GM12864 (cell line): ENCODE results near the gene RBM7.

ENCODE experiments used
- DNase-seq: peaks from one replicate; pipeline ENCODE4 v3.0.0-alpha.2; 2011; ENCODE audit warnings: low read depth
- H3K4me3 ChIP-seq: 2 replicates; pipeline ENCODE4 v1.5.1; 2011; ENCODE audit warnings: mild to moderate bottlenecking, low read depth, low read length, control low read depth
- CTCF ChIP-seq: IDR thresholded peaks from 2 replicates; pipeline ENCODE4 v1.5.1; 2011; ENCODE audit warnings: low read depth, mild to moderate bottlenecking, moderate library complexity, low read length, control low read depth, inconsistent platforms; ENCODE audit errors: missing control alignments

RBM7 gene

GRCh38 chr11:114379394-114380069 lies 20.9 kb upstream of the RBM7 start:
- H3K4me3 ChIP-seq = no peak overlapping the region
- no peak for TF ChIP-seq CTCF
- no peak for DNase-seq

GRCh38 chr11:114382509-114382908 lies 18.0 kb upstream of the RBM7 start:
- no peak for TF ChIP-seq CTCF
- DNase-seq = no peak
- H3K4me3 ChIP-seq = no peak overlapping the region

DNA sequence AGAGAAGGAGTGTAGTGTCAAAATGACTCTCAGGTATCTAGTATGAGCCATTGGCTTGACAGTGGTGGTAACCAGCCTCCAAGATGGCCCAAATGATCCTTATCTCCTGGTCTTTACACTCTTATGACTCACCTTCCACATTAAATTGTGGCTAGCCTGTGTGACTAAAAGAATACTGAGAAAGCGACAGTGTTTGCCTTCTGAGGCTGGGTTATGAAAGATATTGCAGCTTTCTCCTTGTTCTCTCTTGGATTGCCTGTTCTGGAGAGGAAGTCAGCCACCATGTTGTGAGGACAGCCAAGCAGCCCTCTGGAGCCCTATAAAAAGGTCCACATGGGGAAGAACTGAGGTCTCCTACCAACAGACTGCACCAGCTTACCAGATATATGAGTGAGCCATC lies 16.0 kb upstream of the RBM7 start:
- no peak for DNase-seq
- TF ChIP-seq CTCF = no peak
- no peak overlapping the region for H3K4me3 ChIP-seq

- no peak for TF ChIP-seq CTCF
- no peak for DNase-seq
- H3K4me3 ChIP-seq = no peak overlapping the region
Measured at GRCh38 chr11:114386131-114386530, 14.3 kb upstream of the RBM7 start.

GRCh38 chr11:114386545-114386944 lies 13.9 kb upstream of the RBM7 start:
- TF ChIP-seq CTCF = no peak
- no peak for DNase-seq

DNA sequence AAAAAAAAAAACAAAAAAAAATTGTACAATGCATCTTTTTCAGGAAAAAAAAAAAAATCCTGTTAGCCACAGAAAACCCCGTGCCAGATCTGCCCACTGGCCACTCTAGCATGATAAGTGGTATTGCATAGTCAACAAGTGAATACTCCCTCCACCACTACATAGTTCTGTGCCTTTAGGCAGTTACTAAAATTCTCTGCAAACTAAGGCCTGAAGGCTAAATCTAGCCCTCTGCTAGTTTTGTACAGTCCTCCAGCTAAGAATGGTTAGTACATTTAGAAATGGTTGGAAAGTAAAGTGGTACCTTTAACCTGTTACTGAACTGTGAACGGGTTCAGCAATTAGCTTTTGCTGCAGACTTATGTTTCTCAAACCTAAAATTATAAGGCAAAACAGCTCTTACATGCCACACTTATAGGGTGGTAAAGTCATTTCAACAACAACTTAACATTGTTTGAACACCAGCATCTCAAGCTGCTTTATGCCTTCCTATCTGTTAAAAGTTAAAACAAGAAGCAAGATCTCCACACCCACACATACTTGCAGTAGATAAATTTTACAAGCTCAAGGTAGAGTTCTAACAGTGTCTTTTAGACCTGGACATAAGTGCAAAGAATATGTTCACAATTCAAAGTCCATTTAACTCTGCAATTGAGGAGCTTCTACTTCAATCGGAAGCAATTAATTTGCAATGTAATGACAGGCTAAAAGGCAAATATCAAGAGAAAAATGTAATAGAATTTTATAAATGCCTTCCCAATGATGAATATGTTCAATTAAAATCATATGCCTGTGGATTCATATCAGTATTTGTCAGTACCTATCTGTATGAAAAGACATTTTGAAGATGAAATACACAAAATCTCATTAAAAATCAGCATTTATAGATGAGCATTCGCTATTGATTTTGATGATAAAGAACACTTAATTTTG lies 7.5 kb upstream of the RBM7 start:
- no peak for DNase-seq
- TF ChIP-seq CTCF = no peak
- no peak overlapping the region for H3K4me3 ChIP-seq

More at GRCh38 chr11:114386545-114386944, 13.9 kb upstream of the RBM7 start:
- no peak overlapping the region for H3K4me3 ChIP-seq

- TF ChIP-seq CTCF = peak; percentile 38
- no peak for DNase-seq
- no peak overlapping the region for H3K4me3 ChIP-seq
Measured at GRCh38 chr11:114395736-114396135, 4.7 kb upstream of the RBM7 start.
